TTC549 (cell line): ENCODE measurements around the gene FMN2.
"Not testable (repeated sequence)": the region's sequence is repeated elsewhere in the genome, so short reads cannot be mapped to it uniquely, and the experiment has no call there.

Source experiments
- FAIRE-seq: peaks from 2 replicates; lab custom pipeline; 2012; peaks lifted over from hg19 to GRCh38; lab: Jason Lieb, UNC

FMN2 gene

GRCh38 chr1:240385551-240385950 lies 293.9 kb downstream of the FMN2 start:
- no peak for FAIRE-seq

- FAIRE-seq = no peak
Measured at GRCh38 chr1:240385985-240386978, 294.6 kb downstream of the FMN2 start.

GRCh38 chr1:240387051-240387450 lies 295.4 kb downstream of the FMN2 start:
- FAIRE-seq = no peak

GRCh38 chr1:240391660-240392260 lies 300.1 kb downstream of the FMN2 start:
- FAIRE-seq = no peak

GRCh38 chr1:240394353-240394752 lies 302.7 kb downstream of the FMN2 start:
- FAIRE-seq = no peak

GRCh38 chr1:240395336-240395735 lies 303.7 kb downstream of the FMN2 start:
- no peak for FAIRE-seq

GRCh38 chr1:240399381-240399780 lies 307.7 kb downstream of the FMN2 start:
- FAIRE-seq = no peak

GRCh38 chr1:240401731-240402130 lies 310.0 kb downstream of the FMN2 start:
- FAIRE-seq = no peak

GRCh38 chr1:240402326-240402725 lies 310.6 kb downstream of the FMN2 start:
- no peak for FAIRE-seq

GRCh38 chr1:240404286-240404685 lies 312.6 kb downstream of the FMN2 start:
- FAIRE-seq = no peak

- FAIRE-seq = no peak
Measured at GRCh38 chr1:240405751-240406150, 314.1 kb downstream of the FMN2 start.

GRCh38 chr1:240407407-240407806 lies 315.7 kb downstream of the FMN2 start:
- FAIRE-seq = no peak

- peak; percentile 49 for FAIRE-seq
Measured at GRCh38 chr1:240409615-240410014, 317.9 kb downstream of the FMN2 start.

- FAIRE-seq = no peak
Measured at GRCh38 chr1:240413732-240414131, 322.0 kb downstream of the FMN2 start.

GRCh38 chr1:240414237-240414636 lies 322.6 kb downstream of the FMN2 start:
- FAIRE-seq = no peak

- FAIRE-seq = not testable (repeated sequence)
Measured at GRCh38 chr1:240415011-240415410, 323.3 kb downstream of the FMN2 start.

- no peak for FAIRE-seq
Measured at GRCh38 chr1:240415532-240415931, 323.8 kb downstream of the FMN2 start.

- FAIRE-seq = no peak
Measured at GRCh38 chr1:240417317-240417716, 325.6 kb downstream of the FMN2 start.

- no peak for FAIRE-seq
Measured at GRCh38 chr1:240420766-240421165, 329.1 kb downstream of the FMN2 start.

- no peak for FAIRE-seq
Measured at GRCh38 chr1:240423246-240423924, 331.7 kb downstream of the FMN2 start.

- no peak for FAIRE-seq
Measured at GRCh38 chr1:240424740-240425464, 333.2 kb downstream of the FMN2 start.

- no peak for FAIRE-seq
Measured at GRCh38 chr1:240426051-240426450, 334.4 kb downstream of the FMN2 start.
